NCI-H1048 (cell line): ENCODE results near the gene NOD1.
"Not testable (repeated sequence)": the region's sequence is repeated elsewhere in the genome, so short reads cannot be mapped to it uniquely, and the experiment has no call there.

ENCODE experiments used
- DNase-seq: peaks from one replicate; lab custom pipeline; 2025; lab: John Stamatoyannopoulos, UW

The NOD1 gene

GRCh38 chr7:30420080-30420479, 58.5 kb downstream of the NOD1 start:
- not testable (repeated sequence) for DNase-seq

DNA sequence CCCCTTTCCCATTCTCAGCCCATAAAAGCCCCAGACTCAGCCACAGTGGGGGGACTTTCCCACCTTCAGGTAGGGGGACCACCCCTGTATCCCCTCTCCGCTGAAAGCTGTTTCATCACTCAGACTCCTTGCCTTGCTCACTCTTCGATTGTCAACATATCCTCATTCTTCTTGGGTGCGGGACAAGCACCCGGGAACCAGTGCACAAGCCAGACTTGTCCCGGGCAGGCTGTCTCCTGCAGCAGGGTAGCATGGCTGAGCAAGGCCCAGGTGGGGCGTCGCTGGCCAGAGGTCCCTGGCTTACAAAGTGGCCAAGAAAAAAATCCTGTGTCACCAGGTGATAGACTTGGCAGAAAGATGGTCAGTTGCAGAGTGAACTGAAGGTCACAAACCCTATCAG, 64.7 kb downstream of the NOD1 start:
- DNase-seq: no peak

- no peak for DNase-seq
Measured at GRCh38 chr7:30412782-30413504, 65.6 kb downstream of the NOD1 start.

DNA sequence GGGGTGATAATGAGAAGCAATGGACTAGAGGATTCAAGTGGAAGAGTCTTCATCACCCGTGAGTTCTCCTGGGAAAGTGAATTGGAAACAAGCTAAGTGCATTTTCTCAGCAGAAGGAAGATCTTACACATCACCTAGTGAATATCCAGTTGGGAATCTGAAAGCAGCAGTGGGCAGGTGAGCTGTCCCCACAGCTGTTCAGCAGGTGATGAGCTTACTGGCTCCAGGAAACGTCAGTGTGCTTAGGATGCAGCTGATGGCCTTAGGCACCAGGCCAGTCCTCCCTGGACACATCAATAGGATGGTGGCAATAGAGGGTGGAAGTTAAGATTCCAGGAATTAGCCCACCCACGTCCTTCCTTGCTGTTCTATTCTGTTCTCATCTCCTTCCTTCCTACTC, 66.7 kb downstream of the NOD1 start:
- DNase-seq: no peak

GRCh38 chr7:30411173-30411572, 67.4 kb downstream of the NOD1 start:
- DNase-seq: no peak

- no peak for DNase-seq
Measured at GRCh38 chr7:30406664-30407425, 71.7 kb downstream of the NOD1 start.

DNA sequence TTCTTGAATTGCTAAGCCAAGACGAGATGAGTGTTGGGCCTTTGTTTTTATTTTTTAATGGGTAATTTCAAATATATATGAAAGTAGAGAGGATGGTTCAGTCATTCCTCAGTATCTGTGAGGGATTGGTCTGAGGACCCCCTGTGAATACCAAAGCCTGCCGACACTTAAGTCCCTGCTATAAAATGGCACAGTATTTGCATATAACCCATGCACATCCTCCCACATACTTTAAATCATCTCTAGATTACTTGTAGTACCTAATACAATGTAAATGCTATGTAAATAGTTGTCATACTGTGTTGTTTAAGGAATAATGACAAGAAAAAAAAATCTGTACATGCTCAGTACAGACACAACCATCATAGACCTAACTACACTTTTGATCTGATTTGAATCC, 73.4 kb downstream of the NOD1 start:
- no peak for DNase-seq

DNA sequence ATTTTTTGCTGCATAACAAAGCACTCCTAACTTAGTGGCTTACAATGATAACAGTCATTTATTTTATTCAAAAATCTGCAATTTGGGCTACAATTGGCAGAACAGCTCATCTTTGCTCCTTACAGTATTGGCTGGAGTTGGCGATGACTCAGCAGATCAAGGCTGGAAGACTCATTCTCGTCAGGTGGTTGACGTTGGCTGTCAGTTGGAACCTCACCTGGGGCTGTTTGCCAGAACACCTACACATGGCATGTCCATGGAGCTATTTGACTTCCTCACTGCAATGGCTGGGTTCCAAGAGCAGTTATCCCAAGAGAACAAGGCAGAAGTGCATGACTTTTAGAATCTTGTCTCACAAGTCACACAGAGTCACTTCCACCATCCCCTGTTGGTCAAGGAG, 75.1 kb downstream of the NOD1 start:
- DNase-seq: no peak

GRCh38 chr7:30396389-30396788, 82.2 kb downstream of the NOD1 start:
- no peak for DNase-seq

DNA sequence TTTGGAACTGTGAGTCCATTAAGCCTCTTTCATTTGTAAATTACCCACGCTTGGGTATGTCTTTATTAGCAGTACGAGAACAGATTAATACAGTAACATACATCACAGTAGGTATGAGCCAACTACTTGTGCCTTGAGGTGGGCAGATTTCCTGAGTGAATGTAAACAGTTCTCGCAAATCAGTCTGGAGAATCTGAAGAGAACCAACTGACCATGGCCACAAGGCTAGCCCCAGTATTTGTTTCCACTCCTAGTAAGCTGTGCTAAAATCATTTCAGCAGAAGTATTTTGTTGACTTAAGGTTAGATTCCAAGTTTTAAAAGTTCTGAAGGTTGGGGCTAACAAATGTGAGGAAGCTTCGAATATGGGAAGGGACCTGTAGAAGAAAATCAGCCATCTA, 82.9 kb downstream of the NOD1 start:
- no peak for DNase-seq

DNA sequence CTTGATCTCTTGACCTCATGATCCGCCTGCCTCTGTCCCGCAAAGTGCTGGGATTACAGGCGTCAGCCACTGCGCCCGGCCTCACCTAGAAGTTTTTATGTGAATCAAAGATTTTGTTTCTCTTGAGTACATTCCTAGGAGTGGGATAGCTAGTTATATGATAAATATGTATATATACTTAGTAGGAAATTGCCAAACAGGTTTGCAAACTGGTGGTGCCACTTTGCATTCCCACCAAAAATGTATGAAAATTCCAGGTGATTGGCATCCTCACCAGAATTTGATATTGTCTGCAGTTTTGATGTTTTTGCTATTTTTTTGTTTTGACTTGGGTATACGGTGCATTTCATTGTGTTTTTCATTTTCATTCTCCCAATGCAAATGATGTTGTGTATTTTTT, 86.8 kb downstream of the NOD1 start:
- DNase-seq: no peak

- no peak for DNase-seq
Measured at GRCh38 chr7:30390736-30391636, 87.6 kb downstream of the NOD1 start.

GRCh38 chr7:30389791-30390190, 88.8 kb downstream of the NOD1 start:
- DNase-seq: no peak

DNA sequence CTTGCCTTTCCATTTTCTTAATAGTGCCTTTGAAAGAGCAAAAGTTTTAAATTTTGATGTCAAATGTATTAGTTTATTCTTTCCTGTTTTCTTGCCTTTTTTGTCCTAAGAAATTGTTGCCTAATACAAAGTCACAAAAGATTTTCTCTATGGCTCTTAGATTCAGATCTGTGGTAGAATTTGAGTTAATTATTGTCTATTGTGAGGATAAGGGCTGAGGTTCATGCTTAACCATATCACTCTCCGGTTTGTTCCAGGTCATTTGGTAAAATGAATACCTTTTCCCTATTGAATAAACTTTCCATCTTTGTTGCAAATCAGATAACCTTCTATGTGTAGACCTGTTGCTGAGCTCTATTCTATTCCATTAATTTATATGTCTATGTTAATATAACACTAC, 96.0 kb downstream of the NOD1 start:
- no peak for DNase-seq

DNA sequence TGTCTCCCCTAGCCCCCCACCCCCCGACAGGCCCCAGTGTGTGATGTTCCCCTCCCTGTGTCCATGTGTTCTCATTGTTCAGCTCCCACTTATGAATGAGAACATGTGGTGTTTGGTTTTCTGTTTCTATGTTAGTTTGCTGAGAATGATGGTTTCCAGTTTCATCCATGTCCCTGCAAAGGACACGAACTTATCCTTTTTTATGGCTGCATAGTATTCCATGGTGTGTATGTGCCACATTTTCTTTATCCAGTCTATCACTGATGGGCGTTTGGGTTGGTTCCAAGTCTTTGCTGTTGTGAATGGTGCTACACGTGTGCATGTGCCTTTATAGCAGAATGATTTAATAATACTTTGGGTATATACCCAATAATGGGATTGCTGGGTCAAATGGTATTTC, 97.8 kb downstream of the NOD1 start:
- DNase-seq: not testable (repeated sequence)

- no peak for DNase-seq
Measured at GRCh38 chr7:30380294-30380693, 98.3 kb downstream of the NOD1 start.

DNA sequence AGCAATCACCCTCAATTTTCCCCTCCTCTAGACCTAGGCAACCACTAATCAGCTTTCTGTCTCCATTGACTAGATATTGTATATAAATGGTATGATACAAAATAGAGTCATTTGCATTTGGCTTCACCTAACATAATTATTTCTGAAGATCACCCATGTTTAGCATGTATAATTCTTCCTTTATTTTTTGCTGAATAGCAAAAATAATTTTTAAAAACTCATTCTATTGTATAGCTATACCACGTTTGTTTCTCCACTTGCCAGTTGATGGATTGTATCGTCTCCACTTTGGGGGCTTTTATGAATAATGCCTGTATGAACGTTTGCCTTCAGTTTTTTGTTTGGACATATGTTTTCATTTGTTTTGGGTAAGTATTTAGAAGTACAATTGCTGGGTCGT, 98.8 kb downstream of the NOD1 start:
- no peak for DNase-seq

DNA sequence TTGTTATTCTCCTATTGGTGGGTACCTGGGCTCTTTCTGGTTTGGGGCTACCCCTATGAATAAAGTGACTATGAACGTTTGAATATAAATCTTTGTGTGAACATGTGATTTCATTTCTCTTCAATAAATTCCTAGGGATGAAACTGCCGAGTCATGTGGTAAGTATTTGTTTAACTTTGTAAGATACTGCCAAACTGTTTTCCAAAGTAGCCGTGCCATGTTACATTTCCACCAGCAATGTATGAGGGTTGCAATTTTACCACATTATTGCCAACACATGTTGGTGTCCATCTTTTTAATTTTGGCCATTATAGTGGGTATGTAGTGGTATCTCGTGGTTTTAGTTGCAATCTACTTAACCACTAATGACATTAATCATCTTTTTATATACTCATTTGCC, 99.5 kb downstream of the NOD1 start:
- DNase-seq: no peak

- no peak for DNase-seq
Measured at GRCh38 chr7:30378275-30378674, 100.3 kb downstream of the NOD1 start.
